Stimulated activated CD8-positive, alpha-beta memory T cell treated with anti-CD3 and anti-CD28 coated beads, Interleukin-7, amount 100 ng/mL, for 4 hours (primary cell): Measurements from ENCODE around the gene ATG4B.
A peak's percentile ranks its signal among the peaks of the same experiment; 100 is the strongest.

ENCODE experiments used
- DNase-seq, 2 donors: peaks; one replicate each; pipeline ENCODE4 v3.0.0-alpha.2; 2020; ENCODE audit warnings: low read depth in 2 of 2

ATG4B gene

GRCh38 chr2:241690202-241690717, 52.8 kb downstream of the ATG4B start:
- no peak for DNase-seq

- DNase-seq, result no peak
Observed at GRCh38 chr2:241692448-241692847, 55.0 kb downstream of the ATG4B start.

GRCh38 chr2:241695651-241696050, 58.2 kb downstream of the ATG4B start:
- no peak for DNase-seq

GRCh38 chr2:241701149-241701398, 63.6 kb downstream of the ATG4B start:
- no peak for DNase-seq

- DNase-seq, result peak; percentile 91 to 94
Observed at GRCh38 chr2:241701399-241702154, 64.1 kb downstream of the ATG4B start, which contains the start of gene ING5. Gene ING5, plus strand, starts transcription at chr2:241702039. Its CDS starts 27 bp downstream, at chr2:241702066.

GRCh38 chr2:241702155-241703031, 64.9 kb downstream of the ATG4B start:
- DNase-seq, result peak; percentile 83 to 93

GRCh38 chr2:241703032-241703604, 65.6 kb downstream of the ATG4B start:
- DNase-seq, result no peak

GRCh38 chr2:241706537-241706936, 69.0 kb downstream of the ATG4B start:
- no peak for DNase-seq

GRCh38 chr2:241708879-241709278, 71.4 kb downstream of the ATG4B start:
- DNase-seq, result no peak

GRCh38 chr2:241719093-241719492, 81.6 kb downstream of the ATG4B start:
- DNase-seq, result no peak

GRCh38 chr2:241720099-241720498, 82.6 kb downstream of the ATG4B start:
- no peak for DNase-seq

- DNase-seq, result no peak
Observed at GRCh38 chr2:241720560-241720959, 83.1 kb downstream of the ATG4B start.

GRCh38 chr2:241721852-241722251, 84.4 kb downstream of the ATG4B start:
- no peak for DNase-seq

GRCh38 chr2:241722896-241723454, 85.5 kb downstream of the ATG4B start:
- DNase-seq, result no peak
